ENCODE results near the gene CORO2A. TPM values are rescaled to one million over a fixed set of nuclear protein-coding genes. Genes with fewer than 3 reads are reported as not detected.

Gene CORO2A
- polyA plus RNA-seq, 1 experiment = 1.4 TPM

DNA sequence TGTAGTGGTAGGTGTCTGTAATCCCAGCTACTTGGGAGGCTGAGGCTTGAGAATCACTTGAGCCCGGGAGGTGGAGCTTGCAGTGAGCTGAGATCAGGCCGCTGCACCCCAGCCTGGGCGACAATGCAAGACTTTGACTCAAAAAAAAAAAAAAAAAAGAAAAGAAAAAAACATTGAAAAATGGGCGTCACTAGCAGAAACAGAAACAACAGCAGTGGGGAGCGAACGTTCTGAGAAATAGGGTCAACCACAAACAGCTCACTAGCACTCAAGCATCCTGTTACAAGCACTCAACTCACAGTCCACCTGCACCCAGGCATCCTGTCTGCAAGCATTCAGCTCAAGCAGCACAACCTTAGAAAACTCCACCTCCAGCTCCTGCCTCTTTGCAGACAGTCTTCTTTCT, 90.6 kb downstream of the CORO2A start:
- CTCF ChIA-PET = interaction anchor here (0.6 to 0.9 kb wide), 4 partner anchors 18 to 103 kb away, joined by 3 to 4 read pairs (median 3); no protein-coding TSS in a partner anchor
- TF ChIP-seq, protein P1, sequence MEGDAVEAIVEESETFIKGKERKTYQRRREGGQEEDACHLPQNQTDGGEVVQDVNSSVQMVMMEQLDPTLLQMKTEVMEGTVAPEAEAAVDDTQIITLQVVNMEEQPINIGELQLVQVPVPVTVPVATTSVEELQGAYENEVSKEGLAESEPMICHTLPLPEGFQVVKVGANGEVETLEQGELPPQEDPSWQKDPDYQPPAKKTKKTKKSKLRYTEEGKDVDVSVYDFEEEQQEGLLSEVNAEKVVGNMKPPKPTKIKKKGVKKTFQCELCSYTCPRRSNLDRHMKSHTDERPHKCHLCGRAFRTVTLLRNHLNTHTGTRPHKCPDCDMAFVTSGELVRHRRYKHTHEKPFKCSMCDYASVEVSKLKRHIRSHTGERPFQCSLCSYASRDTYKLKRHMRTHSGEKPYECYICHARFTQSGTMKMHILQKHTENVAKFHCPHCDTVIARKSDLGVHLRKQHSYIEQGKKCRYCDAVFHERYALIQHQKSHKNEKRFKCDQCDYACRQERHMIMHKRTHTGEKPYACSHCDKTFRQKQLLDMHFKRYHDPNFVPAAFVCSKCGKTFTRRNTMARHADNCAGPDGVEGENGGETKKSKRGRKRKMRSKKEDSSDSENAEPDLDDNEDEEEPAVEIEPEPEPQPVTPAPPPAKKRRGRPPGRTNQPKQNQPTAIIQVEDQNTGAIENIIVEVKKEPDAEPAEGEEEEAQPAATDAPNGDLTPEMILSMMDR (IDR thresholded peaks at IDR 0.05; ENCODE audit: low read depth, low read length) = no peak
- no peak overlapping the region for H3K27ac ChIP-seq (ENCODE audit: low read depth, low read length)
- POLR2A ChIA-PET = no interaction called here
- H3K27me3 ChIP-seq (ENCODE audit: control insufficient read depth, insufficient read depth, low read length) = no peaks in the 10 kb centered on the region
- no peak overlapping the region for H3K4me3 ChIP-seq (ENCODE audit: low read depth, low read length)
- DNase-seq (ENCODE audit: low read depth, low spot score) = no peak
- no peaks in the 10 kb centered on the region; the same call in 1 of the 2 replicates for H3K9me3 ChIP-seq (ENCODE audit: control insufficient read depth, insufficient read depth, low read length)

DNA sequence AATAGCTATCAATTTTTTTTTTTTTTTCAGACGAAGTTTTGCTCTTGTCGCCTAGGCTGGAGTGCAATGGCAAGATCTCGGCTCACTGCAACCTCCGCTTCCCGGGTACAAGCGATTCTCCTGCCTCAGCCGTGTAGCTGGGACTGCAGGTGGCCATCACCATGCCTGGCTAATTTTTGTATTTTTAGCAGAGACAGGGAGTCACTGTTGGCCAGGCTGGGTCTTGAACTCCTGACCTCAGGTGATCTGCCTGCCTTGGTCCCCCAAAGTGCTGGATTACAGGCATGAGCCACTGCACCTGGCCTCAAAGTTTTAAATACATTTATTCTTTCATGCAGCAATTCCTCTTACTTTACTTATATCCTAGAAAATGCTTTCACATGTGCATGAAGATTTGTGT, 91.0 kb downstream of the CORO2A start:
- TF ChIP-seq, protein P1 (IDR thresholded peaks at IDR 0.05; ENCODE audit: low read depth, low read length) = no peak
- ChIA-PET CTCF (interaction anchor here (0.6 to 0.9 kb wide), 3 partner anchors 18 to 104 kb away, joined by 3 to 4 read pairs (median 3); no protein-coding TSS in a partner anchor), POLR2A (interaction anchor here (0.6 kb wide), 1 partner anchor 57 kb away, joined by 3 read pairs; no protein-coding TSS in a partner anchor)
- no peak for DNase-seq (ENCODE audit: low read depth, low spot score)
- Histone ChIP-seq H3K27me3 (ENCODE audit: control insufficient read depth, insufficient read depth, low read length) (no peaks in the 10 kb centered on the region), H3K9me3 (ENCODE audit: control insufficient read depth, insufficient read depth, low read length) (no peaks in the 10 kb centered on the region; the same call in 1 of the 2 replicates), H3K4me3 (ENCODE audit: low read depth, low read length) (no peak overlapping the region), H3K27ac (ENCODE audit: low read depth, low read length) (no peak overlapping the region)

DNA sequence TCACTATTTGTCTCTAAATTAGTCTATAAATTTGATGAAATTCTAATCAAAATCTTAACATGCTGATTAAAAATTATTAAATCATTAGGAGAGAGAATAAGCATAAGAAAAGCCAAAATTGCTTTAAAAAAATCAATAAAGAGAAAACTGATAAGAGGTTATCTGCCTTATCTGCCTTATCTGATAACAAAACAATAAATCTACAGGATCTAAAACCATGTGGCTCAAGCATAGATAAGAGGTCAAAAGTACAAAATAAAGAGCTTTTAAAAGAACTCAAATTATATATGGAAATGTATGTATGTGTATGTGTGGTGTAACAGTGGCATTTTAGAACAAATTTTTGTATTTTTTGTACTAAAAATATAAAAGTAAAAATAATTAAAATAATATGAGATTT, 92.0 kb downstream of the CORO2A start:
- ChIA-PET CTCF (interaction anchor here (0.6 to 0.7 kb wide), 2 partner anchors 9 to 26 kb away, joined by 3 to 4 read pairs; no protein-coding TSS in a partner anchor), POLR2A (no interaction called here)
- H3K27me3 ChIP-seq (ENCODE audit: control insufficient read depth, insufficient read depth, low read length) = no peaks in the 10 kb centered on the region
- TF ChIP-seq, protein P1 (IDR thresholded peaks at IDR 0.05; ENCODE audit: low read depth, low read length) = no peak
- H3K27ac ChIP-seq (ENCODE audit: low read depth, low read length) = no peak overlapping the region
- H3K9me3 ChIP-seq (ENCODE audit: control insufficient read depth, insufficient read depth, low read length) = no peaks in the 10 kb centered on the region; the same call in 1 of the 2 replicates
- no peak overlapping the region for H3K4me3 ChIP-seq (ENCODE audit: low read depth, low read length)
- no peak for DNase-seq (ENCODE audit: low read depth, low spot score)

DNA sequence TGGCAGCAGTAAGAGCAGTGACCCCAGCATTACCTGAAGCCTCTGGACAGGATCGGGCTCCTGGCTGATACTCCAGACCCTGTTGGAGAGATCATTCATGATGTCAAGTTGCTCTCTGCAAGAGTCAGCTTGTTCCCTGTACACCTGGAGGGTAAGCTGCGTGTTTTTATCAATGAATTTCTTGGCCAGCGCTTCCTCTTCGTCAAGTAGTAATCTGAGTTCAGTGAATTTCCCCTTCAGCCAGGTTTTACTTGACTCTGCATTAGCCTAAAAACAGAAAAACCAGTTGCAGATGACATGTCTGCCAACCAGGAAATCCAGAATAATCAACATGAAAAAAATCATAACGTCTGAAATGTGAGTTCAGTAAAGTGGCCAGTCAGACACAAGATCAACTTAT, 92.5 kb downstream of the CORO2A start:
- CTCF ChIA-PET = interaction anchor here (0.6 to 0.7 kb wide), 2 partner anchors 10 to 25 kb away, joined by 3 to 4 read pairs; no protein-coding TSS in a partner anchor
- POLR2A ChIA-PET = no interaction called here
- Histone ChIP-seq H3K4me3 (ENCODE audit: low read depth, low read length) (no peak overlapping the region), H3K27ac (ENCODE audit: low read depth, low read length) (no peak overlapping the region), H3K9me3 (ENCODE audit: control insufficient read depth, insufficient read depth, low read length) (no peaks in the 10 kb centered on the region), H3K27me3 (ENCODE audit: control insufficient read depth, insufficient read depth, low read length) (no peaks in the 10 kb centered on the region)
- DNase-seq (ENCODE audit: low read depth, low spot score) = no peak
- TF ChIP-seq, protein P1 (IDR thresholded peaks at IDR 0.05; ENCODE audit: low read depth, low read length) = no peak

DNA sequence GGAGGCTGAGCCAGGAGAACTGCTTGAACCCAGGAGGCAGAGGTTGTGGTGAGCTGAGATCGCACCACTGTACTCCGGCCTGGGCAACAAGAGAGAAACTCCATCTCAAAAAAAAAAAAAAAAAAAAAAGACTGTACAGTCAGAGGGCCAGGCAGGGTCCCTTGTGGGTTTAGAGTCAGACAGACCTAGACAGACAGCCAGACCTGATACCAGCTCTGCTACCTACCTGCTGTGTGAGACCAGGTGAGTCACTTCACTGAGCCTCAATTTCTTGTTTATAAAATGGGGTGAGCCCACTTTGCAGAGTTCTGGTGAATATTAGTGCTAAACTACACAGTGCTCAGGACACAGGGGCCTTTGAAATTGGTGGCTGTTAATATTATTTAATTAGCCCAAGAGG, 93.1 kb downstream of the CORO2A start:
- TF ChIP-seq, protein P1 (IDR thresholded peaks at IDR 0.05; ENCODE audit: low read depth, low read length) = no peak
- CTCF ChIA-PET = no interaction called here
- POLR2A ChIA-PET = no interaction called here
- Histone ChIP-seq H3K27me3 (ENCODE audit: control insufficient read depth, insufficient read depth, low read length) (no peaks in the 10 kb centered on the region), H3K9me3 (ENCODE audit: control insufficient read depth, insufficient read depth, low read length) (no peaks in the 10 kb centered on the region), H3K27ac (ENCODE audit: low read depth, low read length) (no peak overlapping the region), H3K4me3 (ENCODE audit: low read depth, low read length) (no peak overlapping the region)
- no peak for DNase-seq (ENCODE audit: low read depth, low spot score)

Data from AG04450 (cell line).